Hematopoietic multipotent progenitor cell (in vitro differentiated cells): ENCODE results near the gene OGFOD1. TPM values are rescaled to one million over a fixed set of nuclear protein-coding genes. Genes with fewer than 3 reads are reported as not detected.

Experiments
- DNase-seq, 3 donors: peaks; one replicate each; pipeline ENCODE4 v3.0.0-alpha.2; 2011 to 2015; ENCODE audit warnings: low read depth in 2 of 3, low spot score in 2 of 3
- total RNA-seq: library from RNA; depleted of rRNA; stranded (reverse); fragments of >200 nt; gene quantifications from one replicate; pipeline ENCODE4 v1.2.3, GENCODE V29; 2012

The OGFOD1 gene
- total RNA-seq, 1 donor: 15.6 TPM

DNA sequence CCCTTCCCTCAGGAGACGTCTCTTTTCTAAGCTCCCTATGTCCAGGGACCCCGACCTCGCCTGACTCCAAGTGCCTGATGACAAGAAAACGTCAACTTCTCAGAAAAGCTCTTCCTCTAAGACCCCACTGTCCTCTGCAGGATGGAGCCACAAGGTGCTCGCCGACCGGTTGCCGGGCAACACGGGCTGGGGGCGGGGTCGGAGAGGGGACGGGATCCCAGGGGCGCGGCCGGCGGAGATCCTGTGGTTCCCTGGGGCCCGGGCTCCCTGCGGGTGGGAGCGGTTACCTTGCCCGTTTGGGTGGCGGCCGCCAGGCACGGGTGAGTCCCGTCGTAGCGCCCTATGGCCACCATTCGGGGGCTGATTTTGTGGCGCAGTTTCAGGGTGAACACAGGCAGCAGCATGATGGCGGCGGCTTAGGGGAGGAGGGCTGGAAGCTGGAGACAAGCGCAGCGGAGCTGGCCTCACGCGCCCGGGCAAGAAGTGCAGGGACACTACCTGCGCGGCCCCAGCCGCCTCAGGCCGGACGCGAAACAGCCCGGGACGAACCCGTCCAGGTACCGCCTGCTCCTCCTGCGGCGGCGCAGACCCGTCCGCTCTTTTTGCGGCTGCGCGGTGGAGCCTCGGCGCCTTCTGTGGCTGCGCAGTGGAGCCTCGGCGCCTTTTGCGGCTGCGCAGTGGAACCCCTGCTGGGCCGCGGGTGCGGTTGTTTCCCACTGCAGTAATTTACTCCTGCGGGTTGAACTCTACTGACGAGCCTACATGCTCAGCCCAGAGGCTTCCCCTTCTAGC, 68.3 kb downstream of the OGFOD1 start, which contains the start of gene BBS2:
Gene BBS2, minus strand, starts transcription at position 566 of the 792 bp plus-strand sequence. Its CDS starts 162 bp downstream, at position 404.
- DNase-seq: peak; percentile 78 to 92 (median 87)

DNA sequence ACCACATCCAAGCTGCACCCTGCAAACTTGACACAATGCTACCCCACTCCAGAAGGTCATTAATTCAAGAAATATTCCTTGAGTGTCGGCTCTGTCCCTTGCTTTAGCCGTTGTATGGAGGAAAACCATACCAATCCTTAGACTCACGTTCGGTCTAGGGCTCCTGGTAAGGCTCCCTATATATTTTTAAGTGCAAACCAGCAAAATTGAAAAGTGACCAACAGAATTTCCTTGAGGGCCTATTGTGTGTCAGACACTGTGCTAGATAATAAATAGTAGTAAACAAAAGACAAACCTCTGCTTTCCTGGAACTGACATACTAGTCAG, 68.9 kb downstream of the OGFOD1 start:
- no peak for DNase-seq

DNA sequence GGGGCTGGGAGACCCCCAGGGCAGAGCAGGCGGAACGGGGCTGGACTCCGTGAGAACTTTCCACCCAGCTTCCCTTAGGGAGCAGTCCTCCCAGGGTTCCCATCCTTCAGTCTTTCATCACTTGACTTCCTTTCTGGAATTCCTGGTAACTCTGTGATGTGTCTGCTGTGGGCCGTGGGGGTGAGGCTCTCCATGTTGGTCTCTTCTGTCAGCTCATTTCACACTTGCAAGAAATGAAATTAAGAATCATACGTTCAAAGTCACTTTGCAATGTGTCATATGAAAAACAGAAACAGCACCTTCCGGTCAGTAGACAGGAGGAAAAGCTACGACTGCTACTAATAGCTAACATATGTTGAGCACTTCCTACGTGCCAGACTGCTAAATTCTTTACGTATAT, 73.9 kb downstream of the OGFOD1 start:
- DNase-seq: no peak

Other genes starting within 250 kb of the OGFOD1 start
- 197 TPM for gene AMFR, start 26.0 kb upstream of the OGFOD1 start, total RNA-seq
- gene NUDT21, start 222 bp upstream of the OGFOD1 start, total RNA-seq: 34.5 TPM
- gene BBS2, start 68.5 kb downstream of the OGFOD1 start, total RNA-seq: 35.0 TPM
- gene MT4, start 113.5 kb downstream of the OGFOD1 start, total RNA-seq: not detected
- gene MT3, start 138.0 kb downstream of the OGFOD1 start, total RNA-seq: not detected
- gene MT2A, start 157.0 kb downstream of the OGFOD1 start, total RNA-seq: 21.8 TPM
- gene MT1E, start 174.2 kb downstream of the OGFOD1 start, total RNA-seq: 6.5 TPM
- gene MT1M, start 181.1 kb downstream of the OGFOD1 start, total RNA-seq: not detected
- gene MT1A, start 187.1 kb downstream of the OGFOD1 start, total RNA-seq: not detected
- gene MT1B, start 200.3 kb downstream of the OGFOD1 start, total RNA-seq: not detected
- 4.6 TPM for gene MT1F, start 206.4 kb downstream of the OGFOD1 start, total RNA-seq
- 5.9 TPM for gene MT1G, start 216.5 kb downstream of the OGFOD1 start, total RNA-seq
- not detected for gene MT1H, start 218.3 kb downstream of the OGFOD1 start, total RNA-seq
- gene MT1X, start 230.9 kb downstream of the OGFOD1 start, total RNA-seq: 54.1 TPM